ENCODE results near the gene ISM2.

- TF ChIP-seq CTCF (IDR thresholded peaks at IDR 0.05; ENCODE audit: low read length) (no peak), EZH2 (IDR thresholded peaks at IDR 0.05; ENCODE audit: borderline replicate concordance, low read length) (no peak)
These were observed 43.3 kb upstream of the ISM2 start for GRCh38 chr14:77541905-77542304.

Data from OCI-LY1 (cell line).